Measurements from ENCODE around the gene NARS2.
"Not testable (repeated sequence)": the region's sequence is repeated elsewhere in the genome, so short reads cannot be mapped to it uniquely, and the experiment has no call there.

NARS2 gene

DNA sequence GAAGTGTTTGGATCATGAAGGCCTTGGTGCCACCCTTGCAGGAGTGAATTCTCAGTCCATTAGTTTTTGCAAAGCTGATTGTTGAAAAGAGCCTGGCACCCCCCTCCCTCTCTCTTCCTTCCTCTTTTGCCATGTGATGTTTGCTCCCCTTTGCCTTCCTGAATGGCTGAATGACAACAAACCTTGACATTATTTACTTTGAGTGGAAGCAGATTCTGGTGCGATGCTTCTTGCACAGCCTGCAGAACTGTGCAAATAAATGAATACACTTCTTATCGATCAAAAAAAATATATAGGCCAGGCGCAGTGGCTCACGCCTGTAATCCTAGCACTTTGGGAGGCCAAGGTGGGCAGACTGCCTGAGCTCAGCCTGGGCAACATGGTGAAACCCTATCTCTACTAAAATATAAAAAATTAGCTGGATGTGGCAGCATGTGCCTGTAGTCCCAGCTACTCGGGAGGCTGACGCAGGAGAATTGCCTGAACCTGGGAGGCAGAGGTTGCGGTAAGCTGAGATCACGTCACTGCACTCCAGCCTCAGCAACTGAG, 2.0 kb upstream of the NARS2 start:
- DNase-seq (ENCODE audit: low read depth in 3 of 3): no peak

- no peak for DNase-seq (ENCODE audit: low read depth in 3 of 3)
Measured at GRCh38 chr11:78575478-78575877, 814 bp upstream of the NARS2 start.

GRCh38 chr11:78573681-78574080, 983 bp downstream of the NARS2 start:
- DNase-seq (ENCODE audit: low read depth in 3 of 3): no peak

GRCh38 chr11:78573271-78573670, 1.4 kb downstream of the NARS2 start:
- no peak for DNase-seq (ENCODE audit: low read depth in 3 of 3)

DNA sequence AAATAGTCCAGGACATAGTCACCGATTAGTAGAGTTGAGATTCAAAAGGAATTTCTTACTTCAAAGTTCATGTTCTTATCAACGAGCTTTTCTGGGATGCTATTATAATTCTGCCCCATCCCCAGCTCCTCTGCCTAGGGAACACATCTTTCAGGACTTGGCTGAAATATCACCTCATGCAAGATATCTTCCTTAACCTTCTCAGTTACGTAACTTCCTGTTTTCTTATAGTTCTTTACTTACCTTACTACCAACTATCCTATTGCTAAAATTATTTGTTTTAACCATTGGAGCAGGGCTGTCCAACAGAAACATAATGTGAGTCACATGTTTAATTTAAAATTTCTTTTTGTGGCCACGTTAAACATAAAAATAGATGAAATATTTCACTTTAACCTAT, 2.3 kb downstream of the NARS2 start:
- DNase-seq (ENCODE audit: low read depth in 3 of 3): no peak

- DNase-seq (ENCODE audit: low read depth in 3 of 3): no peak
Measured at GRCh38 chr11:78570031-78570430, 4.6 kb downstream of the NARS2 start.

DNA sequence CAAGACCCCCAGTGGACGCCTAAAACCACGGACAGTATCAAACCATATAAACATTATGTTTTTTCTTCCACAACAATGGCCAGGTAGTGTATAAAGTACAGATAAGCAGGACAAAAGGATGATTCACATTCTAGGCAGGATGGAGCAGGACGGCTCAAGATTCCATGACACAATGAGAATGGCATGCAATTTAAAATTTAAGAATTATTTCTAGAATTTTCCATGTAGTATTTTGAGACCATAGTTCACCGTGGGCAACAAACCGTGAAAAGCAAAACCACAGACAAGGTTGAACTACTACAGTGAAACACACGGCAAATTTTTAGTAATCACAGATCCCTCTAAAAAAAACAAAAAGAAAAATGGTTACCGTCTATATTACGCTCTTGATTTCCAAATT, 7.5 kb downstream of the NARS2 start:
- DNase-seq (ENCODE audit: low read depth in 3 of 3): no peak

DNA sequence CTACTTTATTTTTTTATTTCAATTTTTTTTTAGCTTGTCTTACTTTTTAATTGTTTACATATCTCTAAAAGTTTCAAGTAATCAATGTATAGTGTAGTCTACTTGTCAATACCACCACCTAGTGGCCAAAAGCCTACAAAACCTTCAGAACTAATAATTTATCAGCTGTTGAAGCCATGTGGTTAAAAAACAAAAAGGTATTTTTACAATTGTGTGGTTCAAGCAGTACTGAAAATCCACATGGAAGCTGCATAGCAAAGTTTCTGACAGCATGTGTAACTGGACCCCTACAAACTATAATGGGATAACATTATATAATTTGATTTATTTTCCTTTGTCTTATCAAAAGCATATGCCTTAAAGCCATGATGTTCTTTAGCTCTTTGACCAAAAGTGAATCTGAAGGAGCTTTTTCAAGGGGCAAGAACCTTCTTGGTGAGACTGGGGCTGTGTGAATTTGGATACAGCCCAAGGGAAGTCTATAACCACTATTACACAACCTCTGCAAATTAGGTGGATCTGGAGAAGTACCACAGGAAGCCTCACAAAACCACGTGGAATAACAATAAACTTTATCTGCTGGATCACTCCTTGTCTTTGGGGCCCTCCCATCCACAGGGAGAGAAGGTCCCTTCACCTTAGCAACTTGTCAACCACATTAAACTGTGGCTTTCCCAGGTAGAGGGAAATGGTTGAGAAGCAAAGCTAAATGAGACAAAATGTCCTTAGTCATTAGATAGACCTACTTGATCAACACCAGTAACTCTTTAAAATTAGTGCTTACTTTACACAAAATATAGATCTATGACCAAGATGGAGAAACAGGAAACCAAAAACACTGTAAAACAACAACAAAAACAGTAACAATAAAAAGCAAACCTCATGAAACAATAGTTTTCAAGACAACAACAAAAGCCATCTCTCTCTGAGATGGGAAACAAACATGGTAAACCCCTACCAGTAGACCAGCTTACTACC, 9.9 kb downstream of the NARS2 start:
- DNase-seq (ENCODE audit: low read depth in 3 of 3): peak in 2 of 3 donors; percentile 20 to 42

- DNase-seq (ENCODE audit: low read depth in 3 of 3): not testable (repeated sequence)
Measured at GRCh38 chr11:78564037-78564436, 10.6 kb downstream of the NARS2 start.

DNA sequence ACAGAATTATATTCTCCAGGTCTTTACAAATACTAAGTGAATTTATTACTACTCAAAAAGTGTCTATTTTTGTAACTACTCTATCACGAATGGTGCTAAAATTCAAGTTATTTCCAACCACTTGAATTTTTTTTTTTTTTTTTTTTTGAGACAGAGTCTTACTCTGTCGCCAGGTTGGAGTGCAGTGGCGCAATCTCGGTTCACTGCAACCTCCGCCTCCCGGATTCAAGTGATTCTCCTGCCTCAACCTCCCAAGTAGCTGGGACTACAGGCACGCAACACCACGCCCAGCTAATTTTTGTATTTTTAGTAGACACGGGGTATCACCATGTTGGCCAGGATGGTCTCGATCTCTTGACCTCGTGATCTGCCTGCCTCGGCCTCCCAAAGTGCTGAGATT, 11.6 kb downstream of the NARS2 start:
- DNase-seq (ENCODE audit: low read depth in 3 of 3): not testable (repeated sequence)

GRCh38 chr11:78562398-78562797, 12.3 kb downstream of the NARS2 start:
- no peak for DNase-seq (ENCODE audit: low read depth in 3 of 3)

GRCh38 chr11:78560826-78561484, 13.7 kb downstream of the NARS2 start:
- DNase-seq (ENCODE audit: low read depth in 3 of 3): no peak

DNA sequence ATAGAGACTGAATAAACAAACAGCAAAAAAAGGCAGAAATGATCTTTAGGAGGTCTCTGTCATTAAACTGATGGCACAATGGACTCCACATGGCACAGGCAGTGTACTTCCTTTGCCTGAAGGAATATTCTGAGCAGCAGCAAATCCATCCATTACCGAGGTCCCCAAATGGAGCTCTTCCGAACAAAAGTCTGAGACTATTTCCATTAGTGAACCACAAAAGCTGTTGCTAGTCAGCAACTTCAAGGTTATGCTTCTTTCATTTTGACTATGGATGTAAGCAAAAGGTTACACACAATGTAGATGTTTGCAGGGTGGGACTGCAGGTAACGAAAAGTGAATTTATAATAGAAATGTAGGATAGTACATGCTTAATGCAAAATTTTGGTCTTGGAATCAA, 14.5 kb downstream of the NARS2 start:
- DNase-seq (ENCODE audit: low read depth in 3 of 3): no peak

GRCh38 chr11:78557236-78557635, 17.4 kb downstream of the NARS2 start:
- no peak for DNase-seq (ENCODE audit: low read depth in 3 of 3)

- no peak for DNase-seq (ENCODE audit: low read depth in 3 of 3)
Measured at GRCh38 chr11:78555592-78555991, 19.1 kb downstream of the NARS2 start.

DNA sequence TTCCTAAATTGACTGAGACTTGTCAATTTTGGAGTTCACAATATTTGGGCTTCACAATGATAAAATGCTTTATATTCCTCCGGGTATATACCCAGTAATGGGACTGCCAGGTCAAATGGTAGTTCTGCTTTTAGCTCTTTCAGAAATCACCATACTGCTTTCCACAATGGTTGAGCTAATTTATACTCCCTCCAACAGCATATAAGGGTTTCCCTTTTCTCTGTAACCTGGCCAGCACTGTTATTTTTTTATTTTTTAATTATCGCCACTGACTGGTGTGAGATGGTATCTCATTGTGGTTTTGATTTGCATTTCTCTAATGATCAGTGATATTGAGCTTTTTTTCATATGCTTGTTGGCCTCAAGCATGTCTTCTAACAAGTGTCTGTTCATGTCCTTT, 21.8 kb downstream of the NARS2 start:
- DNase-seq (ENCODE audit: low read depth in 3 of 3): no peak

DNA sequence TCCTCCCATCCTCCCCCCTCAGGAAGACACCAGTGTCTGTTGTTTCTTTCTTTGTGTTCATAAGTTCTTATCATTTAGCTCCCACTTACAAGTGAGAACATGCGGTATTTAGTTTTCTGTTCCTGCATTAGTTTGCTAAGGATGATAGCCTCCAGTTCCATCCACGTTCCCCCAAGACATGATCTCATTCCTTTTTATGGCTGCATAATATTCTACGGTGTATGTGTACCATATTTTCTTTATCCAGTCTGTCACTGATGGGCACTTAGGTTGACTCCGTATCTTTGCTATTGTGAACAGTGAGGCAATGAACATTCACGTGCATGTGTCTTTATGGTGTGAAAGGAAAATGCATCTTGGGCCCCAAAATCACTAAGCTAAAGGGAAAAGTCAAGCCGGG, 22.5 kb downstream of the NARS2 start:
- DNase-seq (ENCODE audit: low read depth in 3 of 3): not testable (repeated sequence)

- no peak for DNase-seq (ENCODE audit: low read depth in 3 of 3)
Measured at GRCh38 chr11:78551066-78551465, 23.6 kb downstream of the NARS2 start.

- no peak for DNase-seq (ENCODE audit: low read depth in 3 of 3)
Measured at GRCh38 chr11:78549624-78550409, 24.8 kb downstream of the NARS2 start.

GRCh38 chr11:78548911-78549590, 25.6 kb downstream of the NARS2 start:
- no peak for DNase-seq (ENCODE audit: low read depth in 3 of 3)

DNA sequence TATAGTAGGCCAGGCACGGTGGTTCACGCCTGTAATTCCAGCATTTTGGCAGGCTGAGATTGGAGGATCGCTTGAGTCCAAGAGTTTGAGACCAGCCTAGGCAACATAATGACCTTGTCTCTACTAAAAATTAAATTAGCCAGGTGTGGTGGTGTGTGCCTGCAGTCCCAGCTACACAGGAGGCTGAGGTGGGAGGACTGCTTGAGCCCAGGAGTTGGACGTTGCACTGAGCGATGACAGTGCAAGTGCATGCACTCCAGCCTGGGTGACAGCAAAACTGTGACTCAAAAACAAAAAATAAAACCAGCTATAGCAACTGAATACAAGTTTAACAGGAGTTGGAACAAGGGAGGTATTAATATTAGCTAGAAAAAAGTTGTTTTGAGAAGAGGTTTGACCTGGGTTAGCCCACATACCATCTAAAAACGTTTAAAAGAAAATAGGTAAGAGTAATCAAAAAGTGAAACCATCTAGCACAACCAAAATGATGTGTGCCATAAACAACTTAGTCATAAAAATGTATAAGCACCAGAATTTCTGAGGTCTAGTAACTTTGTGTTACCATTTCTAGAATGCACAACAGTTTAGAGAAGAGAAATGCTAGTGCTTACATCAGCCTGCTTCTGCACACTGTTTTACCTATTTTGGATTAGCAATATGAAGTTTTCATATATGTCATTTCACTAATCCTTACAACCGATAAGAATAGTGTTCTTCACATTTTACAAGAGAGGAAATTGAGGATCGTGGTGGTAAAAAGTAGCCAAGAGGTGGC, 26.5 kb downstream of the NARS2 start:
- DNase-seq (ENCODE audit: low read depth in 3 of 3): no peak
